GM12892 (cell line): ENCODE data around the gene TMEM187.

ENCODE experiments used
- POLR2AphosphoS5 ChIP-seq: IDR thresholded peaks from 2 replicates; pipeline ENCODE4 v1.6.1; 2011; ENCODE audit warnings: low read depth, low read length, control low read depth
- TAF1 ChIP-seq: IDR thresholded peaks from 2 replicates; pipeline ENCODE4 v1.6.1; 2011; ENCODE audit warnings: low read depth, mild to moderate bottlenecking, control low read depth, low read length, borderline replicate concordance

- TF ChIP-seq TAF1 = no peak
- no peak for TF ChIP-seq POLR2AphosphoS5
Measured at GRCh38 chrX:153981771-153982533, 9.4 kb downstream of the TMEM187 start.
